HK-2 (cell line): Measurements from ENCODE around the gene ADSL.
A peak's percentile ranks its signal among the peaks of the same experiment; 100 is the strongest.

Experiments used
- DNase-seq: peaks from one replicate; pipeline ENCODE4 v3.0.0-alpha.2; 2018; ENCODE audit not compliant: unreplicated experiment

The ADSL gene

GRCh38 chr22:40418366-40419201, 72.3 kb downstream of the ADSL start:
- DNase-seq, result no peak

GRCh38 chr22:40419718-40420117, 73.4 kb downstream of the ADSL start:
- DNase-seq, result no peak

- DNase-seq, result no peak
Measured at GRCh38 chr22:40420341-40421081, 74.2 kb downstream of the ADSL start.

- DNase-seq, result no peak
Measured at GRCh38 chr22:40421082-40421350, 74.7 kb downstream of the ADSL start.

GRCh38 chr22:40421941-40422340, 75.6 kb downstream of the ADSL start:
- DNase-seq, result no peak

- DNase-seq, result no peak
Measured at GRCh38 chr22:40422558-40423309, 76.4 kb downstream of the ADSL start.

GRCh38 chr22:40423310-40423688, 77.0 kb downstream of the ADSL start:
- no peak for DNase-seq

- DNase-seq, result no peak
Measured at GRCh38 chr22:40423882-40424640, 77.8 kb downstream of the ADSL start.

- no peak for DNase-seq
Measured at GRCh38 chr22:40425082-40425481, 78.8 kb downstream of the ADSL start.

- DNase-seq, result no peak
Measured at GRCh38 chr22:40426594-40427333, 80.5 kb downstream of the ADSL start.

- no peak for DNase-seq
Measured at GRCh38 chr22:40428796-40429195, 82.5 kb downstream of the ADSL start.

- no peak for DNase-seq
Measured at GRCh38 chr22:40429481-40429880, 83.2 kb downstream of the ADSL start.

GRCh38 chr22:40430991-40431390, 84.7 kb downstream of the ADSL start:
- DNase-seq, result no peak

- no peak for DNase-seq
Measured at GRCh38 chr22:40432157-40432556, 85.9 kb downstream of the ADSL start.

GRCh38 chr22:40432625-40433024, 86.3 kb downstream of the ADSL start:
- DNase-seq, result no peak

GRCh38 chr22:40433416-40434090, 87.3 kb downstream of the ADSL start:
- DNase-seq, result no peak

GRCh38 chr22:40434106-40434505, 87.8 kb downstream of the ADSL start:
- no peak for DNase-seq

GRCh38 chr22:40434745-40435144, 88.4 kb downstream of the ADSL start:
- DNase-seq, result no peak

GRCh38 chr22:40436505-40437431, 90.5 kb downstream of the ADSL start:
- peak; percentile 15 for DNase-seq
